DND-41 (cell line): ENCODE measurements around the gene TTLL10.

ENCODE experiments used
- EZH2 ChIP-seq: IDR thresholded peaks from 3 replicates; pipeline ENCODE4 v1.6.1; 2012; ENCODE audit warnings: borderline replicate concordance, low read depth, mild to moderate bottlenecking, moderate library complexity, low read length, inconsistent platforms; ENCODE audit not compliant: severe bottlenecking
- TF ChIP-seq, protein P1 (sequence below): IDR thresholded peaks from 2 replicates; pipeline ENCODE4 v1.5.1; 2012; ENCODE audit warnings: borderline replicate concordance, low read length, moderate library complexity, mild to moderate bottlenecking; ENCODE audit not compliant: poor library complexity, severe bottlenecking; ENCODE audit errors: extremely low read depth

DNA sequence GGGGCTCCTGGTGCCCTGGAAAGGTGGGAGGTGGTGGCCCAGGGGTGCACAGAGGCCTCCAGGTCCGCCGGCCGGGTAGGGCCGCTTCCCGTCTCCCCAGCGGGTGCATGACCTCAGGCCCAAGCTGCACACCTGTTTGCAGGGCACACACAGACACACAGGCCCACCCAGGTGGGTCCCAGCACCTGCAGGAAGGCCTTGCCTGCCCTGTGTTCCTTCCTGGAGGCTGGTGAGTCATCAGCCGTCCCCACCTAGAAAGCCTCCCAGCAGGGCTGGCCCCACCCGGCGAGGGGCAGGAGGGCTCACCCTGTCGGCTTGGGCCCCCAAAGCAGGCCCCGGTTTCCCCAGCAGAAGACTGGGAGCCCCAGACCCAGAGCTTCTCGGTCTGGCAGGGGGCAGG, 23.6 kb upstream of the TTLL10 start:
- TF ChIP-seq, protein P1, sequence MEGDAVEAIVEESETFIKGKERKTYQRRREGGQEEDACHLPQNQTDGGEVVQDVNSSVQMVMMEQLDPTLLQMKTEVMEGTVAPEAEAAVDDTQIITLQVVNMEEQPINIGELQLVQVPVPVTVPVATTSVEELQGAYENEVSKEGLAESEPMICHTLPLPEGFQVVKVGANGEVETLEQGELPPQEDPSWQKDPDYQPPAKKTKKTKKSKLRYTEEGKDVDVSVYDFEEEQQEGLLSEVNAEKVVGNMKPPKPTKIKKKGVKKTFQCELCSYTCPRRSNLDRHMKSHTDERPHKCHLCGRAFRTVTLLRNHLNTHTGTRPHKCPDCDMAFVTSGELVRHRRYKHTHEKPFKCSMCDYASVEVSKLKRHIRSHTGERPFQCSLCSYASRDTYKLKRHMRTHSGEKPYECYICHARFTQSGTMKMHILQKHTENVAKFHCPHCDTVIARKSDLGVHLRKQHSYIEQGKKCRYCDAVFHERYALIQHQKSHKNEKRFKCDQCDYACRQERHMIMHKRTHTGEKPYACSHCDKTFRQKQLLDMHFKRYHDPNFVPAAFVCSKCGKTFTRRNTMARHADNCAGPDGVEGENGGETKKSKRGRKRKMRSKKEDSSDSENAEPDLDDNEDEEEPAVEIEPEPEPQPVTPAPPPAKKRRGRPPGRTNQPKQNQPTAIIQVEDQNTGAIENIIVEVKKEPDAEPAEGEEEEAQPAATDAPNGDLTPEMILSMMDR = no peak
- no peak for TF ChIP-seq EZH2
